Tibial nerve (tissue), 4 donors: ENCODE results near the gene TFAP2D. TPM values are rescaled to one million over a fixed set of nuclear protein-coding genes. Genes with fewer than 3 reads are reported as not detected.

Source experiments
- DNase-seq, 2 donors: peaks; one replicate each; pipeline ENCODE4 v3.0.0-alpha.2; 2019; ENCODE audit warnings: low spot score in 2 of 2
- H3K27ac ChIP-seq, 4 donors: fragments of 200-600 bp; sonication (generic) in 3 of 4; one replicate each; pipeline ENCODE4 v1.5.1; 2017 to 2019; ENCODE audit warnings: mild to moderate bottlenecking in 1 of 4
- H3K27me3 ChIP-seq, 2 donors: fragments of 200-600 bp; sonication (generic) in 1 of 2; one replicate each; pipeline versions ENCODE4 v1.5.1 to v1.6.0; 2017 to 2019
- H3K36me3 ChIP-seq, 3 donors: fragments of 200-600 bp; sonication (generic); one replicate each; pipeline ENCODE4 v1.5.1; 2018 to 2019
- H3K4me1 ChIP-seq, 4 donors: fragments of 200-600 bp; sonication (generic) in 3 of 4; one replicate each; pipeline ENCODE4 v1.5.1; 2017 to 2019
- H3K4me3 ChIP-seq, 4 donors: fragments of 200-600 bp; sonication (generic) in 3 of 4; one replicate each; pipeline ENCODE4 v1.5.1; 2017 to 2019; ENCODE audit warnings: mild to moderate bottlenecking in 1 of 4, moderate library complexity in 1 of 4
- H3K9me3 ChIP-seq, 4 donors: fragments of 200-600 bp; sonication (generic) in 3 of 4; one replicate each; pipeline ENCODE4 v1.5.1; 2017 to 2019
- CTCF ChIP-seq, 5 experiments: fragments of 200-600 bp in 3 of 5; fragments of 450-650 bp in 2 of 5; sonication (generic) in 3 of 5; IDR thresholded peaks; one replicate each; pipeline ENCODE4 v1.5.1; 2016 to 2019; ENCODE audit warnings: antibody characterized with exemption in 5 of 5, mild to moderate bottlenecking in 3 of 5, moderate library complexity in 2 of 5
- EP300 ChIP-seq, 2 donors: sonication (generic); formaldehyde crosslinking; IDR thresholded peaks; one replicate each; pipeline ENCODE4 v1.6.1; 2017; ENCODE audit warnings: antibody characterized with exemption in 2 of 2, mild to moderate bottlenecking in 1 of 2
- POLR2A ChIP-seq, 2 donors: fragments of 450-650 bp; IDR thresholded peaks; one replicate each; pipeline ENCODE4 v1.6.1; 2017; ENCODE audit warnings: antibody characterized with exemption in 2 of 2, mild to moderate bottlenecking in 2 of 2, moderate library complexity in 2 of 2
- WGBS, 2 donors: methylation state at CpG; one replicate each; pipeline ENCODE4 v1.1.5; 2018; 5-methylcytosine and 5-hydroxymethylcytosine counted together
- total RNA-seq, 4 donors: library from RNA; depleted of rRNA; stranded (reverse); fragments of >200 nt; gene quantifications; one replicate each; pipeline ENCODE4 v1.1.0, GENCODE V29; 2016

Gene TFAP2D
- total RNA-seq, 4 donors from 2014 or later: not detected

GRCh38 chr6:50816115-50816675, 102.9 kb downstream of the TFAP2D start:
- H3K27ac ChIP-seq: no peak overlapping the region
- peak; percentile 52 to 83 for DNase-seq
- H3K36me3 ChIP-seq: no peaks in the 10 kb centered on the region
- peaks cover 0 to 24% (median 2%) of the 10 kb centered on the region in 4 donors for H3K4me1 ChIP-seq
- H3K27me3 ChIP-seq: peaks cover 4 to 65% of the 10 kb centered on the region in 2 donors
- H3K4me3 ChIP-seq: peak overlapping the region; percentile 23 to 49 (median 42)
- no peaks in the 10 kb centered on the region for H3K9me3 ChIP-seq
- TF ChIP-seq CTCF (IDR thresholded peaks at IDR 0.05) (peak; percentile 62 to 88 (median 74)), EP300 (IDR thresholded peaks at IDR 0.05) (no peak)
- 1% methylated on average over 14 of the region's 14 CpGs for WGBS, 2 donors

- peaks cover 0 to 30% (median 2%) of the 10 kb centered on the region in 4 donors for H3K4me1 ChIP-seq
- WGBS, 2 donors: 27 to 34% methylated on average over 14 to 15 of the region's 15 CpGs
- TF ChIP-seq CTCF (IDR thresholded peaks at IDR 0.05) (no peak), POLR2A (IDR thresholded peaks at IDR 0.05) (no peak), EP300 (IDR thresholded peaks at IDR 0.05) (no peak)
- H3K9me3 ChIP-seq: no peaks in the 10 kb centered on the region
- peaks cover 4 to 74% of the 10 kb centered on the region in 2 donors for H3K27me3 ChIP-seq
- H3K4me3 ChIP-seq: no peak overlapping the region
- H3K27ac ChIP-seq: no peak overlapping the region
- DNase-seq: no peak
- no peaks in the 10 kb centered on the region for H3K36me3 ChIP-seq
These were observed 103.8 kb downstream of the TFAP2D start for GRCh38 chr6:50816947-50817645.

GRCh38 chr6:50817646-50817950, 104.3 kb downstream of the TFAP2D start:
- peaks cover 4 to 78% of the 10 kb centered on the region in 2 donors for H3K27me3 ChIP-seq
- no peak overlapping the region for H3K27ac ChIP-seq
- WGBS, 2 donors: 39 to 51% methylated on average over 2 of the region's 2 CpGs
- H3K4me1 ChIP-seq: peaks cover 0 to 30% (median 2%) of the 10 kb centered on the region in 4 donors
- H3K9me3 ChIP-seq: no peaks in the 10 kb centered on the region
- TF ChIP-seq CTCF (IDR thresholded peaks at IDR 0.05): no peak
- TF ChIP-seq POLR2A (IDR thresholded peaks at IDR 0.05): no peak
- H3K4me3 ChIP-seq: no peak overlapping the region
- H3K36me3 ChIP-seq: no peaks in the 10 kb centered on the region
- no peak for DNase-seq

GRCh38 chr6:50818020-50818419, 104.7 kb downstream of the TFAP2D start:
- no peak overlapping the region for H3K27ac ChIP-seq
- no peaks in the 10 kb centered on the region for H3K36me3 ChIP-seq
- no peak for DNase-seq
- peaks cover 4 to 78% of the 10 kb centered on the region in 2 donors for H3K27me3 ChIP-seq
- 44 to 48% methylated on average over 6 of the region's 6 CpGs for WGBS, 2 donors
- no peak for TF ChIP-seq CTCF (IDR thresholded peaks at IDR 0.05)
- TF ChIP-seq EP300 (IDR thresholded peaks at IDR 0.05): no peak
- no peak for TF ChIP-seq POLR2A (IDR thresholded peaks at IDR 0.05)
- H3K9me3 ChIP-seq: no peaks in the 10 kb centered on the region
- H3K4me3 ChIP-seq: no peak overlapping the region
- peaks cover 0 to 30% (median 2%) of the 10 kb centered on the region in 4 donors for H3K4me1 ChIP-seq

- Histone ChIP-seq H3K27ac (peak within 1 kb of the TSS in 1 of 4 donors; percentile 40), H3K4me1 (peaks cover 0 to 30% (median 2%) of the 10 kb centered on the region in 4 donors), H3K4me3 (peak within 1 kb of the TSS in 3 of 4 donors; percentile 15 to 38 (median 26)), H3K27me3 (peaks cover 4 to 81% of the 10 kb centered on the region in 2 donors), H3K36me3 (no peaks in the 10 kb centered on the region), H3K9me3 (no peaks in the 10 kb centered on the region)
- 40 to 42% methylated on average over 7 of the region's 7 CpGs for WGBS, 2 donors
- TF ChIP-seq EP300 (IDR thresholded peaks at IDR 0.05) (no peak), POLR2A (IDR thresholded peaks at IDR 0.05) (no peak), CTCF (IDR thresholded peaks at IDR 0.05) (no peak)
- DNase-seq: no peak
These were observed 105.3 kb downstream of the TFAP2D start, which contains the start of gene TFAP2B for GRCh38 chr6:50818673-50819072. TSS of gene TFAP2B (plus strand) at chr6:50818871. CDS start at chr6:50818892, 21 bp downstream.
